Suppressor macrophage treated with lipopolysaccharide for 4 hours (primary cell): ENCODE data around the gene RGS4.
"Not testable (repeated sequence)": the region's sequence is repeated elsewhere in the genome, so short reads cannot be mapped to it uniquely, and the experiment has no call there.

Source experiments
- DNase-seq: peaks from one replicate; pipeline ENCODE4 v3.0.0-alpha.2; 2020

The RGS4 gene

DNA sequence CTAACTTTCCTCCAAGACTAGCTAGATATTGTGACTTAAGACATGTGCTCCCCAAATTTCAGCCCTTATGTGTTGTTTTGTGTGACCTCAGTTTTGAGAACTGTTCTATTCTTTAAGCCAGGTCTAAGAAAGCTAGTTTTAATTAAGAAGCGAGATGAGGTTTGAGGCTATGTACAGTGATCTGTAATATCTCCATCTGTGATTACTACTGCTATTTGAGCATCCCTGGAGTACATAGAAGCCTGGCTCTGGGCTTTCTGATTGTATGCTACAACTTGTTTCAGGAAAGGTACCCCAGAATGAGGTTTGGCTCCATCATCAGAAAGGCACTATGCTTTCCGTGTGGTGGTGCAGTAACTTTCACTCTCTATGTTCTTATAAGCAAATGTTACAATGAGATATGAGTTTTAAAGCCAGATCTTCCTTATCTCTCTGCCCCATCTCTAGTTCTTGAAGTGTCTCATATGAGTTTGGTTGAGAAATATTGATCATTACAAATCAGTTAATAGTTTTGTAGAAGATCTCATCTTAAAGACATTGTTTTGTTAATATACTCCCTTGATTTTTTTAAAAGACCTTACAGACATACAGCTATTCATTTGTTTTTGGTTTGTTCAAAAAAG, 605 bp downstream of the RGS4 start:
- DNase-seq = no peak

DNA sequence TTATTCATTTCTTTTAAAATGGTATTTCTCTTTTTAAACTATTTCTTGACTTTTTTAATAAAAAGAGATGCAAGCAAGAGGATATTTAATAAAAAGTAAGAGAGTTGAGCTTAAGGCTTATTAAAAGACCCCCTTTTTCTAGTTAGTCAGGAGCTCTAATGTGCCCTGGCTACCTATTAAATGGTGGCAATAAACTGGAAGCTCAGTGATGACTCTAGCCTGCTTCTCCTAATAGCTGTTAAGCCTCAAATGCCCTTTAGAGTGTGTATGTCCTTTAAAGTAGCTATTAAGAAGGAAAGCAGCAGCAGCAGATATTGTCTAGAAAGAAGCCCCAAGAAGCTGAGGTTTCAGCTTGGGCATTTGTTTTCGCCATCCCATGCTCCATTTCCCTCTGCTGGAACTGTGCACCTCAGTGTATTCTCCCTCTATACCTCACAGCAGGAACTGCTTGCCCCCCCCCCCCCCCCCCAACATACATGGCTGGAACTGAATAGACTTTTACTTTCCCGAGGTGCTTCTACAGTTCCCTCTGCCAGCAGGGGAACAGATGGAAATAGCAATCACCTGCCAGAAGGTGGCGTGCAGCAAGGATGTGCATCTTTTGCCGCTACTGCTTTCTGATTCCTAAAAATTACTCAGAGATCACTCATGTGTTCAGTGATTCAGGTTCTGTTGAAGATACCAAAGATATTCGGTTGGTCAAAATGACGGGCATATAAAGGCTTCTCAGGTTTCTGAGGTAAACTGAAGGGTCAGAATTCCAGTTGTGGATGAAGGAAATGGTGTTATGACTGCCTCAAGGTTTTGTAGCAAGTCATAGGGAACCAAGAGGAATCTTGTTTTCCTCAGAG, 2.5 kb downstream of the RGS4 start:
- peak; percentile 27 for DNase-seq

DNA sequence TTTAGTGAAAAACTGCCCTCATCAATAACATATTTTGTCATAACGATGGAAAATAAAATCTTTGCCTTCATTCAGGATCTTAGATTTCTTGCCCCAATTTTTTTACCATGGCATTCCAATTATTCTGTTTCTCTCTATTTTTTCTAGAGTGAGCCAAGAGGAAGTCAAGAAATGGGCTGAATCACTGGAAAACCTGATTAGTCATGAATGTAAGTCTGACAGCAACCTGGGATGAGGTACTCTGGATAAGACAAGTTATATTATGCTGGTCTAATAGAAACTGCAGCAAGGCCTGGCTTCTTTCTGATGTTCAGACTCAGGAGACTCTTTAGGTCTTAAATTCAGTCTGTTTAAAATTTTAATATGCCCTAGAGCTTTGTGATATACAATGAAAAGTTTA, 3.5 kb downstream of the RGS4 start:
- DNase-seq = no peak

DNA sequence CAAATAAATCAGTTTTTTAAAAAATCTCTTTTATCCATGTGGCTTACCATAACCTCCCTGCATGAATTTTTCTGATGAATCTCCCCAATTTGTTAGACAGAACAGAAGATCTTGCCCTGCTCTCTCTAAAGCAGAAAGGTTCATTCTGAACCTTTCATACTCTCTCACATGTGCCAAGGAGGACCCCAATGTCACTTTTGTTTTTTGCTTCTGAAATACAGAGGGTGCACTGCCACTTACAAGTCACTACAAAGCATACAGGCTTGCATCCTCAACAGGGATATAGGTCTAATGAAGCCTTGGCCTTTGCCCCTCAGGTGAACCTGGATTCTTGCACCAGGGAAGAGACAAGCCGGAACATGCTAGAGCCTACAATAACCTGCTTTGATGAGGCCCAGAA, 4.8 kb downstream of the RGS4 start:
- DNase-seq = no peak

DNA sequence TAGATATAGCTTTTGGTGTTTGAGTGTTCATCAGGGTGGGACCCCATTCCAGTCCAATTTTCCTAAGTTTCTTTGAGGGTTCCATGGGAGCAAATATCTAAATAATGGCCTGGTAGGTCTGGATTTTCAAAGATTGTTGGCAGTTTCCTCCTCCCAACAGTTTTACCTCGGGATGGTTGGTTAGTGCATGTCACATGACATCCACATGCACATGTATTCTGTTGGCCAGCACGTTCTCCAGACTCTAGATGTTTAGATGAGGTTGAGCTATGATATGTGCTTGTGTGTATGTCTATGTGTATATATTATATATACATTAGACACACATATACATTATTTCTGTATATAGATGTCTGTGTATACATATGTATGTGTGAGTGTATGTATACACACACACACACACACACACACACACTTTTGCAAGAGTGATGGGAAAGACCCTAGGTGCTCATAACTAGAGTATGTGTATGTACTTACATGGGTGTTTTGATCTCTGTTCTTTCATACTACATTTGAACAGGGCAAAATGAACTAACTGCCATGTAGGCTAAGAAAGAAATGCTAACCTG, 5.6 kb downstream of the RGS4 start:
- DNase-seq = no peak

DNA sequence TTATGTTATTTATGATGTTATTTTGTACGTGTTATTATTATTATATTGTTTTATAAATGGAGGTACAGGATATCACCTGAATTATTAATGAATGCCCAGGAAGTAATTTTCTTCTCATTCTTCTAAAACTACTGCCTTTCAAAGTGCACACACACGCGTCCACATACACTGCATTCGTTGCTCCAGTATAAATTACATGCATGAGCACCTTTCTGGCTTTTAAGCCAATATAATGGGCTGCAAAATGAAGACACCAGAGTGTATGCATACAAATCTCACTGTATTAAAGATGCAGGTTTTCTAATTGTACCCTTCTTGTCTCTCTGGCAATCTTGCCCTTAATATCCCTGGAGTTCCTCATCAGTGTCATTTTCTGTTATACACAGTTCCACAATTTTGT, 6.9 kb downstream of the RGS4 start:
- DNase-seq = no peak

DNA sequence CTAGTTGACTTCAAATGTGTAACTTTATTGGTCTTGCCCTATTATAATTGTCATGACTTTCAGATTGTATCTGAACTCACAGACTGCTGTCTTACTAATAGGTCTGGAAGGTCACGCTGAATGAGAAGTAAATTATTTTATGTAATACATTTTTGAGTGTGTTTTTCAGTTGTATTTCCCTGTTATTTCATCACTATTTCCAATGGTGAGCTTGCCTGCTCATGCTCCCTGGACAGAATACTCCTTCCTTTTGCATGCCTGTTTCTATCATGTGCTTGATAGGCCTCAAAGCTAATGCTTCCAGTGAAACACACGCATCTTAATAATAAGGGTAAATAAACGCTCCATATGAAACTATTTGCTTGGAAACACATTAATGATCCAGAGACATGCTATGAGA, 7.3 kb downstream of the RGS4 start:
- no peak for DNase-seq

DNA sequence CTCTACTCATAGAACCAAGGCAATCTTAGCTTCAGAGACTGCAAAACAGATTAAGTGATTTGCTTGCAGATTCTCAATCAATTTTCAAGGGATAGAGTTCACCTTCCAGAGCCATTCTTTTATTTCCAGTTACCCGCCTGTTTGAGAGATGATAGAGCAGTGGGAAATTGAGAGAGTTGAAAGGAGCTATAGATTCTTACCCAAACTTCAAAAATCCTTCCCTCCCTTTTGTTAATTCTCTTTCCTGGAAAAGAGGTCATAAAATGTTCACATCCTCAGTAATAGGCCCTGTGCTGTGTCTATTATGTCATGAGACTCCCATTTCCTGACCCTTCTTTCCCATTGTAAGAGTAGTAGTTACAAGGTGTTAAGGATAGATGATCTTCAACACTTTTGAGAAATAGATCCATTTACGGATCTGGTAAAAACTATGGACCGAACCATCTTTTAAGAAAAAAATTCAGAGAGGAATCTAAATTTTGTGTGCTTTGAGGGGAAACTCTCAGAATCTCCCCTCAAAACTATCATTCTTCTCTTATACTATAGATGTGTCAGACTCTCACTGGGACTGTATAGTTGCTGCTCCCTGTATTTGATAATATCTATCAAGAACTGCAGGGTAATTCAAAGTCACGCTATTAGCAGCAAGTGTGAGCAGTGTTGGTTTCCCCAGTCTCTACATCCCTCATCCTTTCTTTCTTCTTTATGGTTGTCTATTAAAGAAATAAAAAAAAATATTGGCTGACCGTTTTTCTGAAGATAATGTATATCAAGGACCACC, 8.0 kb downstream of the RGS4 start:
- no peak for DNase-seq

DNA sequence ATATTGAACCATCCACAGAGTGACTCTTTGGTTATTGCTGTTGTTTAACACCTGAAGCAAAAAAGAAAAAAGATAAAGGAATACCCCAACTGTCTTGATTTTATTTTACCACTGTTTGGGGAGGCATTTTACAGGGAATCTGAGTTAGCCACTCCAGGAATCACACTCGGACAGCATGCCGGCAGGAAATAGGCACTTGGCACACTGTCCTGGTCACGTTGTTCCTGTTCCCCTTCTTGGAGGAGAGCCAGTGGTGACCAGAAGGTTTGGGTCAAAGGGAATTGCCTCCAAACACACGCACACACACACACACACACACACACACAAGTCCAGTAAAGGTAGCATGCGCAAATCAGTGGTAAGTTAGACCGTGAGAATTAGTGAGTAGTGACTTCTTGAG, 13.8 kb downstream of the RGS4 start:
- DNase-seq = no peak

DNA sequence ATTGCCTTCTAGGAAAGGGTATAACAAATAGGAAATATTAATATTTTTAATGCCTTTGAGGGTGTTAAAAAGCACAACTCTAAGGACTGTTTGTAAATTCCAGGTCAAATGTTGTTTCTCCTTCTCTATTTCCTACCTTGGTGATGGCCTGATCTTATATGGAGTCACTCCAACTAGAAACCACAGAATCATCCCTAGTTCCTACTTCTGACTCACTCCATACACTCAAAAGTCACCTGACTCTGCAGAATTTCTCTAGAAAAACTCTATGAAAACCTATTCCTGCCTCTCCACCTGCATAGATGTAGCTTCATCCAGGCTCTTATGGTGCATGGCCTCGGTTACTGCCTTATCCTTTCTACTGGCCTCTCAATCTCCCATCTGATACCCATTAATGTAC, 14.5 kb downstream of the RGS4 start:
- no peak for DNase-seq

DNA sequence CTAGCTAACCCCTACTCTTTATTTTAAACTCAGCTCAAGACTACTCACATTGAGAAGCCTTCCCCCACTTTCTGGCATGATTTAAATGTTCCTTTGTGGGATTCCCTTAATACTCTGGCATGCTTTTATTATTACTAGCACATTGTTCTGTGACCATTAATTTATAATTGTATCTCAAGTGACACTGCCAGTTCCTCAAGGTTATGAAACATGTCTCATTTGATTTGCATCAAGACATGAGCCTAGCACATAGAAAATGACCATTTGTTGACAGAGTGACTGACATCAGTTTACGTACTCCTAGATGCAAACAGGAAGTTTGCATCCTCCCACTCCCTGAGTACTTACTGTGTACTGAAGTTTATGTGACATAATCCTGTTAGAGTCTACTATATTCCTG, 15.2 kb downstream of the RGS4 start:
- no peak for DNase-seq

DNA sequence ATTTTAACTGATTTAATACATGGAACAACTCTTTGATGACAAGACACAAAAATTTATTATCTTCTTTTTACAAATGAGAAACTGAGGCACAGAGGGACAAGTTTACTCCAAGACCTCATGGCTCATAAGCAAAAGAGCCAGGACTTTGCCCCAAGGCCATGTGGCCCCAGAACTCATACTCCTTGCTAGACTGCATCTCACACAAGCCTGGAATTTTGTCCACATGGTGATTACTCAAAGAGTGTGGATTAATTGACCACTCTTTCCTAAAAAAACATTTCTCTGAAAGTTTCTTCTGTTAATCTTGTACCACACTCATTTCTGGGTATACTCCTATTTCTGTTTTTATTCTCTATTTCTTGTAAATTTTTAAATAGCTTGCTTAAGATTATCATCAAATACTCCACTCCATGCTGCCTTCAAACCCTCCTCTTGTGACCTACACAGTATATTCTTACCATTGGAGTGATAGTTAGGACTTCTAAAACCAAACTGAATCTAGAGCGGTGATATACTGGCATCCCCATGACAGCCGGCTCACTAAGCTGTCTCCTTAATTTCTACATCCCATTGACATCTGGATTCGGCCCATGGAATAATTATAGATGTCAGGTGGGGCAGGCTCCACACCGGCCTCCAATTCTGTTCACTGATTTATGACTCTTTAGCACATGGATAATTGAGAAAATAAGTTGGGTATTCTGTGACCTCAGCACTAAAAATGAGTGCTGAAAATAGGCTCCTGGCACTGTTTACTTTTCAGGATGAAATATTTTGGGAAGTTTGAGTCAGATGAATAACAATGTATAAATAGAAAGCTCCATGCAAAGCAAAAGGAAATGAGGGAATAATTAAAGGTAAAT, 16.1 kb downstream of the RGS4 start:
- DNase-seq = no peak

DNA sequence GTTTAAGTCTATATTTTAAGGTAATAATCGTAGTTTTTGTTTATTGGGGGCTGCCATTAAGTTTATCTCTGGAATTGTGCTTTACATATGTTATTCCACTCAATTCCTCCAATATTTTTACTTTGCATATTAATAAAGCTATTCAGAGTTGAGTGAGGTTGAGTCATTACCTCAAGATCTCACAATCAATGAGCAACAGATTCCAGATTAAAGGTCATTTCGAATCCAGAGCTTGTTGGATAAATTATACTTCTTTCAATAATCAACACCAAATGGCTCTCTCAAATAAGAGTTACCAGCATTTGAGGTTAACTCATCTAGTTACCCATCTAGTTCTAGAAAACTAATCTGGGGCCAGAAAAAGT, 16.7 kb downstream of the RGS4 start:
- DNase-seq = no peak

DNA sequence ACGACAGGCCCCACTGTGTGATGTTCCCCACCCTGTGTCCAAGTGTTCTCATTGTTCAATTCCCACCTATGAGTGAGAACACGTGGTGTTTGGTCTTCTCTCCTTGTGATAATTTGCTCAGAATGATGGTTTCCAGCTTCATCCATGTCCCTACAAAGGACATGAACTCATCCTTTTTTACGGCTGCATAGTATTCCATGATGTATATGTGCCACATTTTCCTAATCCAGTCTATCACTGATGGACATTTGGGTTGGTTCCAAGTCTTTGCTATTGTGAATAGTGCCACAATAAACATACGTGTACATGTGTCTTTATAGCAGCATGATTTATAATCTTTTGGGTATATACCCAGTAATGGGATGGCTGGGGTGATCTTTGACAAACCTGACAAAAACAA, 20.0 kb downstream of the RGS4 start:
- DNase-seq = not testable (repeated sequence)

DNA sequence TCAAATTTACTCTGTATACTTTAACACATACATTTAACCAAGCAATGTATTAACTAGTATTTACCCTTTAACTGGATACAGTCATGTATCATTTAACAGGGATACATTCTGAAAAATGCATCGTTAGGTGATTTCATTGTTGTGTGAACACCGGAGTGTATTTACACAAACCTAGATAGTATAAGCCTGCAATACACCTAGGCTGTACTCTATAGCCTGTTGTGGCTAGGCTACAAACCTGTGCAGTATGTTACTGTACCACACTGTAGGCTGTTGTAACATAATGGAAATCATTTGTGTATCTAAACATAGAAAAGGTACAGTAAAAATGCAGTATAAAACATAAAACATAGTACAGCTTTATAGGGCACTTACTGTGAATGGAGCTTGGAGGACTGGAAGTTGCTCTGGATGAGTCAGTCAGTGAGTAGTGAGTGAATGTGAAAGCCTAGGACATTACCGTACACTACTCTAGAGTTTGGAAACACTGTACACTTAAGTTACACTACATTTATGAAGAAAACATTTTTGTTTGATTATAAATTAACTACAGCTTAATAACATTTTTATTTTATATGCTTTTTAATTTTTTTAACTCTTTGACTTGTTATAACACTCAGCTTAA, 21.3 kb downstream of the RGS4 start:
- DNase-seq = no peak

DNA sequence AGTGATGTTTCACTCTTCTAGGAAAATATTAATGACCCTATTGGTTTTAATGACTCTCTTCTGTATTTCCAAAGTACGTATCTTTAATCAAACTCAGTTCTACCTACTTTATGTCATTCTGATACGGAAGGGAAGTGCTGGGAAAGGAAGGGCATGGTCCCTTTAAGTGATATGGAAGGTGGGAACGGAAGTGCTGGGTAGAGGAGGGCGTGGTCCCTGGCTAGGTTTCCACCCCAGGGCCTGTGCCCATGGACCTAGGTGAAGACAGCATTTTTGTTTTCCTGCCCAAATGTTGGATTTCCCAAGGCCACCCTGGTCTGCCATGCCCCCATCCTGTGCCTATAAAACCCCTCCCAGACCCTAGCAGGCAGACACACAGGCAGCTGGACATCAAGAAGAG, 24.0 kb downstream of the RGS4 start:
- DNase-seq = no peak

DNA sequence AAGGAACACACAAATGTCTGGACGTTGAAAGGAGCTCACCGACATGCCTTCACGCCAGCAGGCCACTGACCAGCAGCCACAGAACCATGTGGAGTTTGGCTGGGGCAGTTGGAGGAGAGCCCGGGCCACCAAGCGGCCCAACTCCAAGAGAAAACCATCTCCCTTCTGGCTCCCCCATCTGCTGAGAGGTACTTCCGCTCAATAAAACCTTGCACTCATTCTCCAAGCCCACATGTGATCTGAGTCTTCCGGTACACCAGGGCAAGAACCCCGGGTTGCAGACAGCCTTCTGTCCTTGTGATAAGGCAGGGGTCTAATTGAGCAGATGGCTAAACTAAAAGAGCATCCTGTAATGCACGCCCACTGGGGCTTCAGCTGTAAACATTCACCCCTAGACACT, 24.4 kb downstream of the RGS4 start:
- no peak for DNase-seq

DNA sequence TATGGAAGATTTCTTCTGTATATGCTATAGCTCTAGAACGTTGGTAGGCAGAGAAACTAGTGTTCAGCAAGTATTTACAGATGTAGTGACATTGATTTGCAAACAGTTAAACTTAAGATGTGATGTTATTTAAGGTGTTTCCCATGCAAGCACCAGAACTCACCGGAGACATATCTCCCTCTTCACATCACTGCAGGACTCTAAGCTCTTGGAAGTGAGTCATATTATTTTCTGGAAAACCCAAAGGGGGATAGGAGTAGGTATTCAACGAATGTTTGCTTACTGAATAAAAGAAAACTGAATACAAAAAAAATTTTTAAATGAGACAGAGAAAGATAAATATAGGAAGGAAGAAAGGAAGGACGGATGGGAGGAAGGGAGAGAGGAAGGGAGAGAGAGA, 25.0 kb downstream of the RGS4 start:
- DNase-seq = no peak

DNA sequence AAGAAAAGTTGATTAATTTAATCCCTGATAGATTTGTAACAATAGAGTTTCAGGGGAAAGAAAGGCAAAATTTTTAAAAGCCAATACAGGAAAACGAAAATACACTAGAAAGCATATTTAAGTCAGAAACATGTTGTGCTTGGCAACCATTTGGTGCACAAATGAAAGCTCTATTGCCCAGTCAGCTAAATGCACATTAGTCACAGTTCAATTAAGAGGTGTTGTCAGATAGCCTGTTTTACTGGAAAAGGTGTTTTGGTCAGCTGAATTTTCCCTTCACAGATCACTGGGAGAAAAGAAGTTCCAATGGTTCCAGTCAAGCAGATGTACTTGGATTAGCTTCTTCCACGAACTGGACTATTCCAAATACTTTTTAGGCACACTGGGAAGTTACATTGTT, 25.4 kb downstream of the RGS4 start:
- no peak for DNase-seq

DNA sequence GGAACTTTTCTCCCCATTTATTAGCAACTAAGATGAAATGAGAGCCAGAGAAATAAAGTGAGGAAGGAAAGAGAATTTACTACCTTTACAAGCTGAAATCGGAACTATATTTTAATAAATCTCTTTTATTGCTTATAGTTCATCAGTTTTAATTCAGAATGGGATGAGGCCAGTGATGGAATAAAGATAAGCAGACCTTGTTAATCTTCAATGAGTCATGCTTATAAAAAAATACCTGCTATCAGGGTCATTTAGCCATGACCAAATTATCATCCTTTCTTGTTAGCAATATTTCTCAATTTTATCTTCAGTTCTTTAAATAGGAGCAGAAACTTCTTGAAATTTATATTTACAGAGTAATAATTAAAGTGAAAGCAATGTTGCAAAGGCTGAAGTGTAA, 26.1 kb downstream of the RGS4 start:
- DNase-seq = no peak

DNA sequence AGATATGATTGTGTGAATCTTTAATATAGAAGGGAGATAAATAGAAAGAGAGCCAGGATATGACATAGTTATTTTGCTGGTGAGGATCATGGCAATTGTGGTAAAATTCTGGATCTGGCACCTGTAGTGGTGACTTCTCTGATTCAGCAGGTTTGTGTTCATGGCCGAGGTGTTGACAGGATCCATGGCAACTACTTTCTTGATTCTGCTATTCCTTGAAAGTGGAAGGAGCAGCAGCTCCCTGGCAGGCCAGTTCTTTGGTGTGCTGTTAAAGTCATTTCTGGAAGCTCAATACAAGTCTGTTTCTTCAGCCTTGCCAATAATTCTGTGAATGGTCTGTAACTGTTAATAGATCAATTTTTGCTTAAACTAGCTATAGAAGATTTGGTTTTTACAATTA, 33.4 kb downstream of the RGS4 start:
- DNase-seq = no peak

DNA sequence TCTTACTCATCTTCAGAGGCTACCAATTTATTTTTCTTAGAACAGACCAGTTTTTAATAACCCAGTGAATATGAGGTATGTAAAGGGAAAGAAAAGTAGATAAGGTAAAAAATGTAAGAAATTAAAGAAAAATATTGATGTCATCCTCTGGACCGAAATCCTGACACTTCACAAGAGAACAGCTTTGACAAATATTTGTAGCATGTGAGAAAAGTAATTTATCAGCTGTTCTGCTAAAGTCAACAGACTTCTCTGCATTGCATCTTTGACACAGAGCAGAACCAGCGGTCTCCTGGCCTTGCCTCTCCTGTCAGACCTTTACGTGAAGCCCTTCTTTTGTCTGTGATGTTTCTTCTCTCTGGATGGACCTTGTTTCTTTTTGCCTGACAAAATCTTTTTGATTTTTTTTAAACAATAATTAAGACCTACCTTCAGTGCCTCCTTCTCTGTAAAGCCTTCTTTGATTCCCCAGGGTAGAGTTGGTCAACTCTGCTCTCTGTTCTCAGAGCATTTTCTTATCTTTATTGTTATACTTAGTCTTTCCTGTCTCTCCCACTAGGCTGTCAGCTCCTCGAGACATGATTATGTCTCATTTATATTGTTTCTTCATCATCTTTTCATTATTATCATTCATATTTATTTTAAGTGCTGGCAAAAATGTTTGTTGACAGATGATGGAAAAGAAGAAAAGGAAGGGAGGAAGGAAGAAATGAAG, 35.4 kb downstream of the RGS4 start:
- DNase-seq = no peak
